ENCODE results near the gene SUDS3. TPM values are rescaled to one million over a fixed set of nuclear protein-coding genes. Genes with fewer than 3 reads are reported as not detected.

The SUDS3 gene
- total RNA-seq, 1 donor from 2014 or later: 31.0 TPM

GRCh38 chr12:118417942-118418341, 41.6 kb downstream of the SUDS3 start:
- Histone ChIP-seq H3K9ac (ENCODE audit: low read length) (no peak overlapping the region), H3K4me2 (ENCODE audit: low read length) (no peak overlapping the region), H3K79me2 (ENCODE audit: insufficient read depth, low read length) (no peaks in the 10 kb centered on the region), H3K27ac (ENCODE audit: low read depth, low read length) (no peak overlapping the region), H3K4me1 (ENCODE audit: insufficient read depth, low read length) (no peaks in the 10 kb centered on the region), H4K20me1 (ENCODE audit: insufficient read depth, low read length) (no peaks in the 10 kb centered on the region), H3K4me3 (ENCODE audit: insufficient read depth, low read depth, low read length) (no peak overlapping the region), H3K36me3 (ENCODE audit: insufficient read depth, low read length) (peaks cover 18% of the 10 kb centered on the region), H3K27me3 (ENCODE audit: insufficient read depth, low read length) (no peaks in the 10 kb centered on the region), H3K9me3 (ENCODE audit: insufficient read depth, low read depth, low read length) (no peaks in the 10 kb centered on the region), H2AFZ (ENCODE audit: low read depth, low read length) (no peak overlapping the region)
- DNase-seq (ENCODE audit: low read depth) (no peak), FAIRE-seq (no peak)
- no peaks in the 10 kb centered on the region for H3K27me3 Mint-ChIP-seq (ENCODE audit: low read depth, unreplicated experiment)
- H3K27ac Mint-ChIP-seq (ENCODE audit: unreplicated experiment): no peak overlapping the region
- peaks cover 4% of the 10 kb centered on the region for H3K4me1 Mint-ChIP-seq (ENCODE audit: low read depth, unreplicated experiment)
- H3K9me3 Mint-ChIP-seq (ENCODE audit: unreplicated experiment): no peaks in the 10 kb centered on the region
- H3K4me3 Mint-ChIP-seq (ENCODE audit: unreplicated experiment): no peak overlapping the region
- TF ChIP-seq CTCF (IDR thresholded peaks at IDR 0.05; ENCODE audit: insufficient read depth, low read depth, low read length) (no peak), EZH2 (IDR thresholded peaks at IDR 0.05; ENCODE audit: insufficient read depth, low read length) (no peak)
- peaks cover 25% of the 10 kb centered on the region for H3K36me3 Mint-ChIP-seq (ENCODE audit: low read depth, unreplicated experiment)

GRCh38 chr12:118418385-118419057, 42.2 kb downstream of the SUDS3 start:
- Mint-ChIP-seq H3K36me3 (ENCODE audit: low read depth, unreplicated experiment) (peaks cover 25% of the 10 kb centered on the region), H3K4me1 (ENCODE audit: low read depth, unreplicated experiment) (peaks cover 6% of the 10 kb centered on the region), H3K27me3 (ENCODE audit: low read depth, unreplicated experiment) (no peaks in the 10 kb centered on the region), H3K27ac (ENCODE audit: unreplicated experiment) (no peak overlapping the region), H3K4me3 (ENCODE audit: unreplicated experiment) (no peak overlapping the region), H3K9me3 (ENCODE audit: unreplicated experiment) (no peaks in the 10 kb centered on the region)
- H3K9ac ChIP-seq (ENCODE audit: low read length): no peak overlapping the region
- no peaks in the 10 kb centered on the region for H3K79me2 ChIP-seq (ENCODE audit: insufficient read depth, low read length)
- no peaks in the 10 kb centered on the region for H4K20me1 ChIP-seq (ENCODE audit: insufficient read depth, low read length)
- DNase-seq (ENCODE audit: low read depth): no peak
- no peaks in the 10 kb centered on the region for H3K9me3 ChIP-seq (ENCODE audit: insufficient read depth, low read depth, low read length)
- H3K4me2 ChIP-seq (ENCODE audit: low read length): no peak overlapping the region
- peaks cover 16% of the 10 kb centered on the region for H3K36me3 ChIP-seq (ENCODE audit: insufficient read depth, low read length)
- TF ChIP-seq CTCF (IDR thresholded peaks at IDR 0.05; ENCODE audit: insufficient read depth, low read depth, low read length): no peak
- TF ChIP-seq EZH2 (IDR thresholded peaks at IDR 0.05; ENCODE audit: insufficient read depth, low read length): no peak
- no peak overlapping the region for H3K27ac ChIP-seq (ENCODE audit: low read depth, low read length)
- no peaks in the 10 kb centered on the region for H3K4me1 ChIP-seq (ENCODE audit: insufficient read depth, low read length)
- FAIRE-seq: no peak
- no peak overlapping the region for H2AFZ ChIP-seq (ENCODE audit: low read depth, low read length)
- no peak overlapping the region for H3K4me3 ChIP-seq (ENCODE audit: insufficient read depth, low read depth, low read length)
- H3K27me3 ChIP-seq (ENCODE audit: insufficient read depth, low read length): no peaks in the 10 kb centered on the region

- peaks cover 5% of the 10 kb centered on the region for H3K36me3 ChIP-seq (ENCODE audit: insufficient read depth, low read length)
- H3K4me3 ChIP-seq (ENCODE audit: insufficient read depth, low read depth, low read length): no peak overlapping the region
- H3K27me3 ChIP-seq (ENCODE audit: insufficient read depth, low read length): no peaks in the 10 kb centered on the region
- H3K4me2 ChIP-seq (ENCODE audit: low read length): no peak overlapping the region
- DNase-seq (ENCODE audit: low read depth): no peak
- FAIRE-seq: no peak
- no peak overlapping the region for H3K27ac Mint-ChIP-seq (ENCODE audit: unreplicated experiment)
- no peaks in the 10 kb centered on the region for H3K9me3 Mint-ChIP-seq (ENCODE audit: unreplicated experiment)
- no peaks in the 10 kb centered on the region for H4K20me1 ChIP-seq (ENCODE audit: insufficient read depth, low read length)
- H3K9ac ChIP-seq (ENCODE audit: low read length): no peak overlapping the region
- H3K4me1 Mint-ChIP-seq (ENCODE audit: low read depth, unreplicated experiment): peaks cover 6% of the 10 kb centered on the region
- H3K9me3 ChIP-seq (ENCODE audit: insufficient read depth, low read depth, low read length): no peaks in the 10 kb centered on the region
- no peak overlapping the region for H3K4me3 Mint-ChIP-seq (ENCODE audit: unreplicated experiment)
- H3K27me3 Mint-ChIP-seq (ENCODE audit: low read depth, unreplicated experiment): no peaks in the 10 kb centered on the region
- H3K4me1 ChIP-seq (ENCODE audit: insufficient read depth, low read length): no peaks in the 10 kb centered on the region
- peaks cover 16% of the 10 kb centered on the region for H3K36me3 Mint-ChIP-seq (ENCODE audit: low read depth, unreplicated experiment)
- H3K27ac ChIP-seq (ENCODE audit: low read depth, low read length): no peak overlapping the region
- H2AFZ ChIP-seq (ENCODE audit: low read depth, low read length): no peak overlapping the region
- TF ChIP-seq EZH2 (IDR thresholded peaks at IDR 0.05; ENCODE audit: insufficient read depth, low read length) (no peak), CTCF (IDR thresholded peaks at IDR 0.05; ENCODE audit: insufficient read depth, low read depth, low read length) (no peak)
- no peaks in the 10 kb centered on the region for H3K79me2 ChIP-seq (ENCODE audit: insufficient read depth, low read length)
Observed at GRCh38 chr12:118420673-118421072, 44.3 kb downstream of the SUDS3 start.

Data from astrocyte (in vitro differentiated cells and primary cell).